ENCODE data around the gene DLGAP4.

Gene DLGAP4

GRCh38 chr20:36485286-36485685 lies 179.1 kb downstream of the DLGAP4 start:
- no peak for TF ChIP-seq CTCF (IDR thresholded peaks at IDR 0.05; ENCODE audit: insufficient read depth, low read length, missing control alignments)
- DNase-seq (ENCODE audit: low read depth, low spot score), result no peak
- ChIA-PET CTCF (no interaction called here), POLR2A (interaction anchor here (0.7 kb wide), 1 partner anchor 66 kb away, joined by 4 read pairs; no protein-coding TSS in a partner anchor)
- no peak overlapping the region for H3K4me3 ChIP-seq (ENCODE audit: low read depth, low read length)

- ChIA-PET CTCF (interaction anchor here (1.0 to 1.9 kb wide), 4 partner anchors 10 to 402 kb away, joined by 3 to 4 read pairs (median 4); no protein-coding TSS in a partner anchor), POLR2A (no interaction called here)
- TF ChIP-seq CTCF (IDR thresholded peaks at IDR 0.05; ENCODE audit: insufficient read depth, low read length, missing control alignments), result no peak
- H3K4me3 ChIP-seq (ENCODE audit: low read depth, low read length), result no peak overlapping the region
- no peak for DNase-seq (ENCODE audit: low read depth, low spot score)
Observed at GRCh38 chr20:36487069-36487468, 180.9 kb downstream of the DLGAP4 start.

- H3K4me3 ChIP-seq (ENCODE audit: low read depth, low read length), result no peak overlapping the region
- no peak for DNase-seq (ENCODE audit: low read depth, low spot score)
- CTCF ChIA-PET, result interaction anchor here (0.9 to 1.3 kb wide), 2 partner anchors 10 to 16 kb away, joined by 5 read pairs; no protein-coding TSS in a partner anchor
- POLR2A ChIA-PET, result no interaction called here
- TF ChIP-seq CTCF (IDR thresholded peaks at IDR 0.05; ENCODE audit: insufficient read depth, low read length, missing control alignments), result no peak
Observed at GRCh38 chr20:36490191-36490590, 184.1 kb downstream of the DLGAP4 start.

- no peak for TF ChIP-seq CTCF (IDR thresholded peaks at IDR 0.05; ENCODE audit: insufficient read depth, low read length, missing control alignments)
- ChIA-PET POLR2A (no interaction called here), CTCF (interaction anchor here (1.2 to 2.6 kb wide), 6 partner anchors 9 to 43 kb away, joined by 3 to 7 read pairs (median 5); no protein-coding TSS in a partner anchor)
- DNase-seq (ENCODE audit: low read depth, low spot score), result no peak
- no peak overlapping the region for H3K4me3 ChIP-seq (ENCODE audit: low read depth, low read length)
Observed at GRCh38 chr20:36491901-36492617, 185.9 kb downstream of the DLGAP4 start.

- H3K4me3 ChIP-seq (ENCODE audit: low read depth, low read length), result no peak overlapping the region
- ChIA-PET POLR2A (no interaction called here), CTCF (interaction anchor here (0.8 to 2.6 kb wide), 6 partner anchors 8 to 28 kb away, joined by 3 to 7 read pairs (median 6); no protein-coding TSS in a partner anchor)
- DNase-seq (ENCODE audit: low read depth, low spot score), result no peak
- no peak for TF ChIP-seq CTCF (IDR thresholded peaks at IDR 0.05; ENCODE audit: insufficient read depth, low read length, missing control alignments)
Observed at GRCh38 chr20:36493051-36493800, 187.1 kb downstream of the DLGAP4 start.

- TF ChIP-seq CTCF (IDR thresholded peaks at IDR 0.05; ENCODE audit: insufficient read depth, low read length, missing control alignments), result no peak
- ChIA-PET POLR2A (no interaction called here), CTCF (interaction anchor here (0.8 to 1.4 kb wide), 3 partner anchors 10 to 28 kb away, joined by 3 to 7 read pairs (median 6); no protein-coding TSS in a partner anchor)
- no peak for DNase-seq (ENCODE audit: low read depth, low spot score)
- no peak overlapping the region for H3K4me3 ChIP-seq (ENCODE audit: low read depth, low read length)
Observed at GRCh38 chr20:36493801-36494114, 187.6 kb downstream of the DLGAP4 start.

Measured in AG04449 (cell line).